HFF-Myc (cell line): ENCODE measurements around the gene KRTAP19-8.

Experiments
- DNase-seq: peaks from one replicate; pipeline ENCODE4 v3.0.0-alpha.2; 2011; ENCODE audit warnings: low read depth; ENCODE audit errors: extremely low read depth
- H3K4me3 ChIP-seq: replicated peaks from 2 replicates; pipeline ENCODE4 v1.5.1; 2011; ENCODE audit warnings: low read depth, mild to moderate bottlenecking, control low read depth, low read length
- CTCF ChIP-seq: IDR thresholded peaks from 2 replicates; pipeline ENCODE4 v1.5.1; 2012; ENCODE audit warnings: mild to moderate bottlenecking, low read depth, low read length, control low read depth; ENCODE audit errors: missing control alignments

The KRTAP19-8 gene

GRCh38 chr21:31041295-31042079, 3.2 kb upstream of the KRTAP19-8 start:
- TF ChIP-seq CTCF: no peak
- DNase-seq: no peak
- H3K4me3 ChIP-seq: no peak overlapping the region

- no peak for DNase-seq
- no peak overlapping the region for H3K4me3 ChIP-seq
- no peak for TF ChIP-seq CTCF
Measured at GRCh38 chr21:31034378-31034777, 3.9 kb downstream of the KRTAP19-8 start.

GRCh38 chr21:31030367-31031106, 7.7 kb downstream of the KRTAP19-8 start:
- TF ChIP-seq CTCF: no peak
- no peak for DNase-seq
- H3K4me3 ChIP-seq: no peak overlapping the region

GRCh38 chr21:31023680-31024079, 14.6 kb downstream of the KRTAP19-8 start:
- no peak overlapping the region for H3K4me3 ChIP-seq
- TF ChIP-seq CTCF: no peak
- no peak for DNase-seq

- no peak overlapping the region for H3K4me3 ChIP-seq
- DNase-seq: no peak
- no peak for TF ChIP-seq CTCF
Measured at GRCh38 chr21:31022306-31022705, 16.0 kb downstream of the KRTAP19-8 start.

- TF ChIP-seq CTCF: no peak
- DNase-seq: no peak
- H3K4me3 ChIP-seq: no peak overlapping the region
Measured at GRCh38 chr21:31018232-31018631, 20.0 kb downstream of the KRTAP19-8 start.

- no peak for TF ChIP-seq CTCF
- DNase-seq: no peak
- H3K4me3 ChIP-seq: no peak overlapping the region
Measured at GRCh38 chr21:31014891-31015290, 23.4 kb downstream of the KRTAP19-8 start.
